ENCODE results near the gene PSMA3.

GRCh38 chr14:58274881-58275280 is 30.2 kb downstream of the PSMA3 start:
- no peak for TF ChIP-seq EZH2 (IDR thresholded peaks at IDR 0.05; ENCODE audit: borderline replicate concordance, low read depth, low read length, poor library complexity, severe bottlenecking)
- TF ChIP-seq CTCF (conservative IDR thresholded peaks at IDR 0.05; ENCODE audit: low read depth, low read length) = no peak
